Suprapubic skin (tissue), 4 donors: ENCODE data around the gene ECD. TPM values are rescaled to one million over a fixed set of nuclear protein-coding genes. Genes with fewer than 3 reads are reported as not detected.

Source experiments
- DNase-seq, 2 donors: peaks; one replicate each; pipeline ENCODE4 v3.0.0-alpha.2; 2019; ENCODE audit warnings: low spot score in 2 of 2
- H3K27ac ChIP-seq: fragments of 200-600 bp; sonication (generic); one replicate; pipeline ENCODE4 v1.5.1; 2019
- H3K27me3 ChIP-seq: fragments of 200-600 bp; sonication (generic); one replicate; pipeline ENCODE4 v1.5.1; 2019
- H3K36me3 ChIP-seq: fragments of 200-600 bp; sonication (generic); one replicate; pipeline ENCODE4 v1.5.1; 2019
- H3K4me1 ChIP-seq: fragments of 200-600 bp; sonication (generic); one replicate; pipeline ENCODE4 v1.5.1; 2019
- H3K4me3 ChIP-seq: fragments of 200-600 bp; sonication (generic); one replicate; pipeline ENCODE4 v1.5.1; 2019; ENCODE audit warnings: mild to moderate bottlenecking
- H3K9me3 ChIP-seq: fragments of 200-600 bp; sonication (generic); one replicate; pipeline ENCODE4 v1.5.1; 2019
- CTCF ChIP-seq, 2 donors: fragments of 200-600 bp in 1 of 2; fragments of 450-650 bp in 1 of 2; sonication (generic) in 1 of 2; IDR thresholded peaks; one replicate each; pipeline ENCODE4 v1.5.1; 2016 to 2019; ENCODE audit warnings: antibody characterized with exemption in 2 of 2, mild to moderate bottlenecking in 1 of 2, moderate library complexity in 1 of 2
- EP300 ChIP-seq: sonication (generic); formaldehyde crosslinking; IDR thresholded peaks from one replicate; pipeline ENCODE4 v1.6.1; 2017; ENCODE audit warnings: antibody characterized with exemption
- POLR2A ChIP-seq, 2 donors: fragments of 450-650 bp; IDR thresholded peaks; one replicate each; pipeline ENCODE4 v1.6.1; 2017; ENCODE audit warnings: antibody characterized with exemption in 2 of 2, mild to moderate bottlenecking in 2 of 2, moderate library complexity in 2 of 2
- POLR2AphosphoS5 ChIP-seq, 3 donors: sonication (generic); formaldehyde crosslinking; IDR thresholded peaks; one replicate each; pipeline ENCODE4 v1.6.1; 2017; ENCODE audit warnings: antibody characterized with exemption in 3 of 3
- WGBS: methylation state at CpG from one replicate; pipeline ENCODE4 v1.1.5; 2018; 5-methylcytosine and 5-hydroxymethylcytosine counted together
- total RNA-seq, 4 donors: library from RNA; depleted of rRNA; stranded (reverse); fragments of >200 nt; gene quantifications; one replicate each; pipeline ENCODE4 v1.1.0, GENCODE V29; 2016

The ECD gene
- total RNA-seq, 4 donors from 2014 or later, result 32.5 to 43.9 (median 35.1) TPM

GRCh38 chr10:73084209-73084608, 83.6 kb downstream of the ECD start:
- TF ChIP-seq POLR2AphosphoS5 (IDR thresholded peaks at IDR 0.05) (no peak), CTCF (IDR thresholded peaks at IDR 0.05) (no peak), POLR2A (IDR thresholded peaks at IDR 0.05) (no peak), EP300 (no peak)
- Histone ChIP-seq H3K27ac (no peak overlapping the region), H3K4me3 (no peak overlapping the region), H3K9me3 (no peaks in the 10 kb centered on the region), H3K4me1 (peaks cover 4% of the 10 kb centered on the region), H3K36me3 (peaks cover 3% of the 10 kb centered on the region), H3K27me3 (no peaks in the 10 kb centered on the region)
- 94% methylated on average over 5 of the region's 5 CpGs for WGBS
- no peak for DNase-seq

Other genes with a start within 250 kb of the ECD start
- gene PLA2G12B, start 213.2 kb downstream of the ECD start, total RNA-seq, result not detected
- gene P4HA1, start 71.1 kb downstream of the ECD start, total RNA-seq, result 10 to 100 TPM; 10.6 to 19.5 (median 16.0) TPM
- 1 to 10 TPM in 3 of 4 donors, under 1 TPM in 1; 0.86 to 4.2 (median 1.5) TPM for gene NUDT13, start 57.6 kb downstream of the ECD start, total RNA-seq
- 10 to 100 TPM; 11.0 to 18.9 (median 15.8) TPM for gene FAM149B1, start 111 bp upstream of the ECD start, total RNA-seq
- 10 to 100 TPM; 15.1 to 22.0 (median 19.6) TPM for gene DNAJC9, start 79.2 kb upstream of the ECD start, total RNA-seq
- gene MRPS16, start 84.6 kb upstream of the ECD start, total RNA-seq, result 10 to 100 TPM; 30.3 to 50.3 (median 43.8) TPM
- gene CFAP70, start 190.9 kb upstream of the ECD start, total RNA-seq, result 10 to 100 TPM in 1 of 4 donors, 1 to 10 TPM in 3; 2.6 to 12.9 (median 4.3) TPM
- 100 to 1,000 TPM in 2 of 4 donors, 10 to 100 TPM in 2; 93.5 to 153 (median 100) TPM for gene ANXA7, start 246.1 kb upstream of the ECD start, total RNA-seq